ENCODE data around the gene TECPR2.

Gene TECPR2

DNA sequence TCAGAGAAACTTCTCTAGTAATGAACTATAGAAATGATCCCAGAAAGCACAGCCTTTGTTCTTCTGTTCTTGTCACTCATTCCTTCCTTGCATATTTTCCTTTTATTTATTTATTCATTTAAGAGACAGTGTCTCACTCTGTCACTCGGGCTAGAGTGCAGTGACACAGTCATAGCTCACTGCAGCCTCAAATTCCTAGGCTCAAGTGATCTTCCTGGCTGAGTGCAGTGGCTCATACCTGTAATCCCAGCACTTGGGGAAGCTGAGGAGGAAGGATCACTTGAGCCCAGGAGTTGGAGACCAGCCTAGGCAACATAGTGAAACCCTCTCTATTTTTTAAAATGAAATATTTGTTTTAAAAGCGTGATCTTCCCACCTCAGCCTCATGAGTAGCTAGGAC is 11.5 kb downstream of the TECPR2 start:
- DNase-seq (ENCODE audit: low spot score) = no peak

- no peak for DNase-seq (ENCODE audit: low spot score)
Measured at GRCh38 chr14:102375119-102375518, 12.4 kb downstream of the TECPR2 start.

DNA sequence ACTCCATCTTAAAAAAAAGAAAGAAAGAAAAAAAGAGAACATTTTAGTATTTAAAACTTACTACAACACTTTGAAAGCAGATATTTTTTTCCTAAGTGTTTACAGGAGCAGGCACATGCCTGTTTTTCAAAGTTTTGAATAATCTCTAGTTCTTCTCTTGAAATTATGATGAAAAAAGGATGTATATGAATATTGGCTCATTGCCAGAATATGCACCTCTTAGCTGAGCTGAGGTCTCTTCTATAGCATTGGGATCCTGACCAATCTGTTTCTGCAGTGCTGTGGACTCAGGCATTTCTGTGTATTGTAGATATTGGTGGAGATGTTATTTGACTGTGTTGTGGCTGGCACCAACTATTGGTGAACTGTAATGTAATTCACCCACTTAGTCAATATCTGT is 15.0 kb downstream of the TECPR2 start:
- DNase-seq (ENCODE audit: low spot score) = no peak

DNA sequence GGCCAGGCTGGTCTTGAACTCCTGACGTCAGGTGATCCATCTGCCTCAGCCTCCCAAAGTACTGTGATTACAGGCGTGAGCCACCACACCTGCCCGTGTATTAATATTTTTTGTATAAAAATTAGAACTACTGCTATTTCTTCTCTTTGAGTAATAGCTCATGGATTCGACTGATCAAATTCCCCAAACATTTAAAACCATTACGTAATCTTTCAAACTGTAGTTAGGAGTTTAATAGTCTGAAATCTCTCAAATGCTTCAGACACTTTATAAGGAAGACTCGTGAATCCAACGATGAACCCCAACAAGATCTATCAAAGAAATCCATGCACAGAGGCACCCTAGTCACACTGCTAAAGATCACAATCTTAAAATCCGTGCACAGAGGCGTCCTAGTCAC is 16.1 kb downstream of the TECPR2 start:
- DNase-seq (ENCODE audit: low spot score) = no peak

DNA sequence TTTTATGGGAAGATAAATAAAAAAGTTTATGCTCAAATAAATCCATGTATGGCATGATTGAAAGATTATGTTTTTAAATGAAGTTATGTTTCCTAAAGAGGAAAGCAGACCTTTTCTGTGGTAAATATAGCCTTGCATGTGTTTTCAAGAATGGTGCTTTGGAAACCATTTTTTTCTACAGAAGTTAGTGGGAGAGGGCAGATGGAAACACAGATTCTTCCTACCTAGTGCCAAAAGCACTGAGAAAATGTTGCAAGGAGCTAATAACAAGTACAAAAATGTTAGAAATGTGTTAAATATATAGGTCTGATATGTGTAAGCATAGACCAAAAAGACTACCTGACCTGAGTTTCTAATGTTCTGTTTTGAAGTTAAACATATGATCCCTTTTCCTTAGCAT is 24.3 kb downstream of the TECPR2 start:
- DNase-seq (ENCODE audit: low spot score) = no peak

- DNase-seq (ENCODE audit: low spot score) = no peak
Measured at GRCh38 chr14:102389246-102389645, 26.5 kb downstream of the TECPR2 start.

DNA sequence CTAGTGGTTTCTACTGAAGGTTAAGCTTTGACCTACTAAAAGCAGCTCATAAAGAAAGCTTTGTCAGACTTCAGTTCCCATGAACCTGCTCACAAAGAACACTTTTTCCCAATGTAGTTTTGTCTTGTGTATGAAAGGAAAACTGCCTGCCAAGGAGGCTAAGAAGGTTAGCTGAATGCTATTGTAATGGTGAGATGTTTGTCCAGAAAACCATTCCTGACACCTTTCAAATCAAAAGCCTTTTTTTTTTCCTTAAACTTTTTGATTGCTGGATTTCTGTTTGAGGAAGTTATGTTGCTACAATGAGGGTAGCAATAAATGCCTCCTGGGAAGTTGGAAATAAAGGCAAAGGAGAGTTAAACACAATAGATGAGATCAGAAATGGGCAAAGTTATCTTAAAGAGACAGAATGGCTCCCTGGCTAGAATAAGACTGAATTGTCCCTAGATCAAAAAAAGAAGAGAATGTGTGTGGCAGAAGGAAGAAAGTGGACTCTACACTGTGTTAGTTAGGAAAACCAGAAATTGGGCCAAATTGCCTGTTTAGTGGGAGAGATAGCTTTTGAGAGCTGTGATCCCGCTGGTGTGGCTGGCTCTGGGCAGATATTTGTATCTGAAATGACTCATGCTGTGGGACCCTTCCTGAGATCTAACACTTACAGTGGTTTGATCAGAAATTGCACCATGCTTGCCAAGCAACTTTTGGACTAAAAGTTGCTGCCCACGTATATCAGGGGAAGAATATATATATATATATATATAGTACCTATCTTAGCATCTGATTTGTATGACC is 27.5 kb downstream of the TECPR2 start:
- no peak for DNase-seq (ENCODE audit: low spot score)

GRCh38 chr14:102392506-102392905 is 29.8 kb downstream of the TECPR2 start:
- no peak for DNase-seq (ENCODE audit: low spot score)

DNA sequence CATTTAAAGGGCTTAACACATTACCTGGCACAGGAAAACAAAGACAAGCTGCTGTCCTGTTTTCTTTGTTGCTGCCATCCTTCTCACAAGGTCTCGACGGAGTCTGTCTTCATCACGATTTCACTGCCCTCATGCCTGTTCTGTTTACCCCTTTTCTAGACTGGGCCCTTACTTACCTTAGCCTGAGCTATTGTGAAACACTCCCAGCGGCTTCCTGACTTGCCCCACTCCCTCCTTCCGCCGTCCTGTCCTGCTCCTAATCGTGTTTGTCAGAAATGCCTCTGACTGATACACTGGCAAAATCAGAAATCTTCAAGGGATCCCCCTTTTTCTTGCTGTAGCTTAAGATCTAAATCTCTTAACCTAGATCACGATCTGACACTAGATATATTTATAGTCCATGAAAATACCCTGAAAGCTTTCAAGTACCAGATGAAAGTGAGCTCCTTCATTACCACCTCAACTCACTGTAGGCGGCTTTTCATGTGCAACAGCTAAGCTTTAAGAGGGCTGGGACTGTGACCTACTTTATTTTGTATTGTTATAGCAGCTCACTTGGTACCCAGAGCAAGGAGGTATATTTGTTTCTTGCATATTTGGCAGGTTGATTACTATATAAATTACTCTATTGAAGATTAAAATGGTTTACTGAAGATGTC is 32.1 kb downstream of the TECPR2 start:
- DNase-seq (ENCODE audit: low spot score) = no peak

DNA sequence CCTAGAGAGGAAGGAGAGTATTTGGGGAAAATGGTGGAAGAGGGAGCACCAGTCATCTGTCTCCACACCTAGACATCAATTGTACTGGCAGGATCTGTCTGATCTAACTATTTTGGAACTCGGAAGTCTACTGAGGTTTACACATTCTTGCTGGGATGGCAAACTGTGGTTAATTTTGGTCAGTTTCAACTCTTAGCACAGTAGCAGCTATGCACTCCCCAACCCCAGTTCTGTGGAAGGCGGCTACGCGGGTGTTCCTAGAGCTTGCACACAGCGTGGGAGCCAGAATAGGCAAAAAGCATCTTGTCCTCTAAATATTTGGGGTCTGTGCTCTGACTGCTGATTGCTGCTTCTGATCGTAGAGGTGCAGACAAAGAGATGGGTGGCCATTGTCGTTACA is 33.8 kb downstream of the TECPR2 start:
- no peak for DNase-seq (ENCODE audit: low spot score)

DNA sequence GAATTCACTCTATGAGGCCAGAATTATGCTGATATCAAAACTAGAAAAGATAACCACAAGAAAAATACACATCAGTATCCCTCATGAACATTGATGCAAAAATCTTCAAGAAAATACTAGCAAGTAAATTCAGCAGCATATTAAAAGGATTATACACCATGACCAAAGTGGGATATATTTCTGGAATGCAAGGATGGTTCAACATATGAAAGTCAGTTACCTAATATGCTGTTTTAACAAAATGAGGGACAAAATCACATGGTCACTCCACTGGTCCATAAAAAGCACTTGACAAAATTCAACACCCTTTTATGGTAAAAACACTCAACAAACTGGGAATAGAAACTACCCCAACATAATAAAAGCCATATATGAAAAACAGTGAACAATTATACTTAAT is 40.3 kb downstream of the TECPR2 start:
- no peak for DNase-seq (ENCODE audit: low spot score)

GRCh38 chr14:102407258-102407657 is 44.5 kb downstream of the TECPR2 start:
- no peak for DNase-seq (ENCODE audit: low spot score)

DNA sequence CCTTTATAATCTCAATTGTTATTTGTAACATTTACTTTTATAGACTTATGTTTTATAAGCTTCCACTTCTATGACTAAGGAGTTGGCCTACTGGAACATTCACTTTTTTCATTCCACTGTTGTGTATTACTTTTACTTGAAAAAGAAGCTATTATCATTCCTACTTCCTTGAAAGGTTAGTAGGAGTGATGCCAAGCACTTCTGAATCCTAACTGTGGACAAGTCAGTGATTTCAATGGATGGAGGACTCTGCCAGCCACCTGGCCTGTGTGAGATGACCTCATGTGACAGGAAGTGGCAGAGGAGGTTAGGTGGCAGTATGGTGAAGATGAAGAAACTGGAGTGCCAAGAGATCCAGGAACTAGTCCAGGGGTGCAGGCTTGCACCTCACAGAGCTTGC is 46.0 kb downstream of the TECPR2 start:
- no peak for DNase-seq (ENCODE audit: low spot score)

DNA sequence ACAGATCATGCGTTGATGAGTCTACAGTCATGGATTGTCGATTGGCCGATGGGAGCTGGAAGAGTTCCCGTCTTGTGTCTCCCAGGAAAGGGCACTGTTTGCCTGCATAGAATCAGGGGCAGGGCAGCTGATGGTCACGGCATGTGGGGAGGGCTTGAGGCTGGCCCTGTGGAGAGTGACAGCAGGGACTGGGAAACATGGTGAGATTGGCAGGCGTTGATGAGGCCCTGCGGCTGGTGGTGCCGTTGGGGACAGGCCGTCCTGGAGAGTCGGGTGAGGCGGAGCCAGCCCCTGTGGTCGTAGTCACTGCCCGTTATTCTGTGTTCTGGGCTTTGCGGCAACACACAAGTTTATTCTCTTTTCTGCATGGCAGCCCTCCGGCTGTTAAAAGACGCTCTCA is 52.9 kb downstream of the TECPR2 start:
- DNase-seq (ENCODE audit: low spot score) = no peak

DNA sequence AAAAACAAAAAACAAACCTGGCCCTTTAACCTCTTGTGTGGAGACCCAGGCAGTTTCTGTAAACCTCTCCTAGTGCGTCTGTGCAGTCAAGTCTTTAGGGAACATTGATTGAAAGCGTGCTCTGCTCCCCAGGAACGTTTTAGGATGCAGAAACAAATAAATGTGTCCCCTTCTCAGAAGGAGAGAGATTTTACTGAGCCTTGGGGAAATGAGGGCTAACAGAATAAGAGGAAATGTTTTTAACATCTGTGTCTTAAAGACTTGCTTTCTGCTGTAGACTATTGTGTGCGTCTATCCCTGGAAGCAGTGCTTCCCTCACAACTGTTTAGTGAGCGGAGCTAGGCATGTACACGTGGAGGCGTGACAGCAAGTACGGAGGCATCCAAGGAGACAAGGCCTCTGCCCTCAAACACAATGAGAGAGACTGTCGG is 54.3 kb downstream of the TECPR2 start:
- DNase-seq (ENCODE audit: low spot score) = no peak

GRCh38 chr14:102417646-102418045 is 54.9 kb downstream of the TECPR2 start:
- DNase-seq (ENCODE audit: low spot score) = no peak

GRCh38 chr14:102418169-102418852 is 55.6 kb downstream of the TECPR2 start:
- no peak for DNase-seq (ENCODE audit: low spot score)

DNA sequence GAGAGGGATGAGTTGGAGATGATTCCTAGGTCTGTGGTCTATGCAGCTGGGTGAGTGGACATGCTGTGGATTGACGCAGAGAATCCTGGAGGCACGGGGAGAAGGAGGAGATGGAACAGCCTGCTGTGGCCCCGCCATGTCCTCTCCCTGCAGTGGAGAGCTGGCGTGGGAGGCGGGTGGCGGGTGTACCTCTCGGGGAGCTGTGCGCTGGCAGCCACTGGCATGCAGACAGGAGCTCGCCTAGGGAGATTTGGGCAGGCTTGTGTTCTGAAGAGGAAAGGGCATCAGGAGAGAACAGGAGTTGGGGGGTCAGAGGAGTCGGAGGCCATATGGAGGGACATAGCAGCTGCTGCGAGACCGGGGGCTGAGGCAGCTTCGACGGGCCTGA is 56.1 kb downstream of the TECPR2 start:
- DNase-seq (ENCODE audit: low spot score) = no peak

DNA sequence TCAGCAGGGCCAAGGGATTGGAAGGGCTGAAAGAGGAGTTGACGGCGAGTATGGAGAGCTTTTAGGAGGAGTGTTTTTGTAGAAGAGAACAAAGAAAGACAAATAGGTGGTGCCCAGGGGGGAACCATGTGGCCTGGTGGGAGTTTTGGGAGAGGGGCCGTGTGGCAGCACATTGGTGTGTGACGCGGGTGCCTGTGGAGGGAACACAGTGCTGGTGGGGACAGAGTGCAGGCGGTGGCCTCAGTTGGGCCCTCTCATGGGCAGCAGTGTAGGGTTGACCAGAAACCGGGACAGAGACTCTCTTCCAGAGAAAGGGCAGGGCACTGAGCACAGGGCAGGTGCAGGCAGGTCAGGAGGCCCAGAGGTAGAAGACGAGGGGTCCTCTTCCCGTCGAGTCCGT is 56.5 kb downstream of the TECPR2 start:
- no peak for DNase-seq (ENCODE audit: low spot score)

GRCh38 chr14:102419716-102420115 is 57.0 kb downstream of the TECPR2 start:
- DNase-seq (ENCODE audit: low spot score) = no peak

GRCh38 chr14:102421411-102422057 is 58.8 kb downstream of the TECPR2 start:
- no peak for DNase-seq (ENCODE audit: low spot score)

- no peak for DNase-seq (ENCODE audit: low spot score)
Measured at GRCh38 chr14:102424520-102424919, 61.8 kb downstream of the TECPR2 start.

- no peak for DNase-seq (ENCODE audit: low spot score)
Measured at GRCh38 chr14:102424923-102425322, 62.2 kb downstream of the TECPR2 start.
